HepG2 (cell line): Measurements from ENCODE around the gene RRP12. TPM values are rescaled to one million over a fixed set of nuclear protein-coding genes. Genes with fewer than 3 reads are reported as not detected.
A peak's percentile ranks its signal among the peaks of the same experiment; 100 is the strongest.

Experiments used
- ATF7-NPFF ChIP-seq: sonication (generic); formaldehyde crosslinking; IDR thresholded peaks from 2 replicates; pipeline ENCODE4 v1.8.1; 2023; ENCODE audit warnings: mild to moderate bottlenecking, low read depth, missing genetic modification reagents, moderate library complexity
- BRD4 ChIP-seq: sonication (generic); formaldehyde crosslinking; IDR thresholded peaks from 2 replicates; pipeline ENCODE4 v1.4.0; 2020; ENCODE audit warnings: missing genetic modification reagents
- FOSL2 ChIP-seq: sonication (generic); formaldehyde crosslinking; IDR thresholded peaks from 2 replicates; pipeline ENCODE4 v1.4.0; 2020; ENCODE audit warnings: missing genetic modification reagents
- GMEB1 ChIP-seq: sonication (generic); formaldehyde crosslinking; IDR thresholded peaks from 2 replicates; pipeline ENCODE4 v1.5.1; 2020; ENCODE audit warnings: missing genetic modification reagents, mild to moderate bottlenecking, borderline replicate concordance
- HNF4A ChIP-seq: sonication (generic); formaldehyde crosslinking; IDR thresholded peaks from 2 replicates; pipeline ENCODE4 v1.4.0; 2020; ENCODE audit warnings: missing genetic modification reagents
- JDP2 ChIP-seq: sonication (generic); formaldehyde crosslinking; IDR thresholded peaks from 2 replicates; pipeline ENCODE4 v1.8.1; 2022; ENCODE audit warnings: missing genetic modification reagents, borderline replicate concordance
- MTA3 ChIP-seq: sonication (generic); formaldehyde crosslinking; IDR thresholded peaks from 2 replicates; pipeline ENCODE4 v1.4.0; 2020; ENCODE audit warnings: missing genetic modification reagents
- PRDM15 ChIP-seq: sonication (generic); formaldehyde crosslinking; IDR thresholded peaks from 2 replicates; pipeline ENCODE4 v1.4.0; 2020; ENCODE audit warnings: missing genetic modification reagents
- PRDM4 ChIP-seq: sonication (generic); formaldehyde crosslinking; IDR thresholded peaks from 2 replicates; pipeline ENCODE4 v1.9.0; 2021; ENCODE audit warnings: missing genetic modification reagents, borderline replicate concordance
- SETDB1 ChIP-seq: sonication (generic); formaldehyde crosslinking; IDR thresholded peaks from 2 replicates; pipeline ENCODE4 v1.5.1; 2020; ENCODE audit warnings: missing genetic modification reagents, mild to moderate bottlenecking, borderline replicate concordance
- TOE1 ChIP-seq: sonication (generic); formaldehyde crosslinking; IDR thresholded peaks from 2 replicates; pipeline ENCODE4 v1.4.0; 2020; ENCODE audit warnings: mild to moderate bottlenecking, missing genetic modification reagents
- XBP1 ChIP-seq: sonication (generic); formaldehyde crosslinking; IDR thresholded peaks from 2 replicates; pipeline ENCODE4 v1.5.0; 2020; ENCODE audit warnings: missing genetic modification reagents
- ZBTB20 ChIP-seq: sonication (generic); formaldehyde crosslinking; IDR thresholded peaks from 2 replicates; pipeline ENCODE4 v1.8.1; 2023; ENCODE audit warnings: missing genetic modification reagents, low read depth, mild to moderate bottlenecking, borderline replicate concordance
- ZBTB39 ChIP-seq: sonication (generic); formaldehyde crosslinking; IDR thresholded peaks from 2 replicates; pipeline ENCODE4 v1.5.0; 2020; ENCODE audit warnings: missing genetic modification reagents
- ZNF33B ChIP-seq: sonication (generic); formaldehyde crosslinking; IDR thresholded peaks from 2 replicates; pipeline ENCODE4 v1.5.1; 2020; ENCODE audit warnings: mild to moderate bottlenecking, missing genetic modification reagents
- ZNF605 ChIP-seq: sonication (generic); formaldehyde crosslinking; IDR thresholded peaks from 2 replicates; pipeline ENCODE4 v1.8.0; 2022; ENCODE audit warnings: mild to moderate bottlenecking, missing genetic modification reagents
- ZNF747 ChIP-seq: sonication (generic); formaldehyde crosslinking; IDR thresholded peaks from 2 replicates; pipeline ENCODE4 v1.8.1; 2023; ENCODE audit warnings: missing genetic modification reagents, mild to moderate bottlenecking, borderline replicate concordance
- ZNF782 ChIP-seq: sonication (generic); formaldehyde crosslinking; IDR thresholded peaks from 2 replicates; pipeline ENCODE4 v1.4.0; 2020; ENCODE audit warnings: missing genetic modification reagents, mild to moderate bottlenecking, borderline replicate concordance
- ZNF891 ChIP-seq: sonication (generic); formaldehyde crosslinking; IDR thresholded peaks from 2 replicates; pipeline ENCODE4 v1.5.0; 2020; ENCODE audit warnings: mild to moderate bottlenecking, missing genetic modification reagents
- polyA plus RNA-seq, 8 experiments: library from polyadenylated mRNA; depleted of rRNA in 3 of 8; stranded (reverse) in 7 of 8; unstranded in 1 of 8; fragments of >200 nt; fragmentation: Illumina TruSeq in 4 of 8; extraction: Trizol in 4 of 8; gene quantifications; 2 replicates each; pipeline versions ENCODE4 v1.2.1 to v1.2.3, GENCODE V29; 2011 to 2016; ENCODE audit warnings: low read depth in 4 of 8, missing spikeins in 1 of 8, mixed read lengths in 1 of 8; ENCODE audit not compliant: insufficient read depth in 1 of 8
- total RNA-seq, 5 experiments: library from RNA; depleted of rRNA; stranded (reverse); fragments of >200 nt; fragmentation: Illumina TruSeq; extraction: Trizol; gene quantifications; 2 replicates each; pipeline ENCODE4 v1.2.3, GENCODE V29; 2016; ENCODE audit warnings: low read depth in 1 of 5

Gene RRP12
- total and polyA plus RNA-seq, 2 of the 13 experiments (the other 11 are each of a cell fraction or from before 2014, with no cell fraction given): 13.2 to 39.4 TPM

GRCh38 chr10:97334370-97335175 is 66.6 kb downstream of the RRP12 start, which contains the start of gene FRAT2 (continued):
- TF ChIP-seq PRDM15 (CRISPR knock-in tag): peak; percentile 57; the same call in 1 of the 2 replicates
- TF ChIP-seq ATF7-NPFF (CRISPR knock-in tag): peak; percentile 72
- peak; percentile 56 for TF ChIP-seq HNF4A (CRISPR knock-in tag)
- TF ChIP-seq ZNF605 (CRISPR knock-in tag): peak; percentile 64
- TF ChIP-seq TOE1 (CRISPR knock-in tag): no peak; the same call in 1 of the 2 replicates
- TF ChIP-seq BRD4 (CRISPR knock-in tag): no peak; the same call in 1 of the 2 replicates
- TF ChIP-seq GMEB1 (CRISPR knock-in tag): peak; percentile 79; the same call in 1 of the 2 replicates
- no peak for TF ChIP-seq ZBTB20
- TF ChIP-seq ZNF891 (CRISPR knock-in tag): peak; percentile 19; the same call in 1 of the 2 replicates
- TF ChIP-seq XBP1 (CRISPR knock-in tag): no peak
- TF ChIP-seq PRDM4 (CRISPR knock-in tag): no peak
- no peak; the same call in 1 of the 2 replicates for TF ChIP-seq ZNF747 (CRISPR knock-in tag)
- no peak for TF ChIP-seq SETDB1 (CRISPR knock-in tag)
- TF ChIP-seq ZNF33B: 0 out of 2 replicates have a peak, but pooled peaks have one; percentile 65
- no peak for TF ChIP-seq FOSL2 (CRISPR knock-in tag)
- TF ChIP-seq ZBTB39 (CRISPR knock-in tag): no peak
- no peak; the same call in 1 of the 2 replicates for TF ChIP-seq JDP2 (CRISPR knock-in tag)
- TF ChIP-seq MTA3 (CRISPR knock-in tag): no peak
- peak; percentile 86; the same call in 1 of the 2 replicates for TF ChIP-seq ZNF782 (CRISPR knock-in tag)
